T-helper 2 cell treated with Interferon-gamma antibody and Interleukin-4, amounts not matched to agents 5 μg/mL and 100 μg/mL, for 36 hours (primary cell): Measurements from ENCODE around the gene PGD.
A peak's percentile ranks its signal among the peaks of the same experiment; 100 is the strongest.
"Not testable (repeated sequence)": the region's sequence is repeated elsewhere in the genome, so short reads cannot be mapped to it uniquely, and the experiment has no call there.

Experiments used
- DNase-seq: peaks from one replicate; pipeline ENCODE4 v3.0.0; 2021; ENCODE audit warnings: low spot score
- H3K27ac Mint-ChIP-seq: one replicate; pipeline ENCODE4 v1.8.0; 2021; ENCODE audit warnings: mild to moderate bottlenecking, mixed read lengths
- H3K27me3 Mint-ChIP-seq: one replicate; pipeline ENCODE4 v1.8.0; 2021; ENCODE audit warnings: low read depth, mixed read lengths
- H3K36me3 Mint-ChIP-seq: one replicate; pipeline ENCODE4 v1.8.0; 2021; ENCODE audit warnings: low read depth, mixed read lengths
- H3K4me1 Mint-ChIP-seq: one replicate; pipeline ENCODE4 v1.8.0; 2021; ENCODE audit warnings: low read depth, mixed read lengths
- H3K4me3 Mint-ChIP-seq: one replicate; pipeline ENCODE4 v1.8.0; 2022; ENCODE audit warnings: mild to moderate bottlenecking, moderate library complexity, mixed read lengths
- H3K9me3 Mint-ChIP-seq: one replicate; pipeline ENCODE4 v1.8.0; 2021; ENCODE audit warnings: mixed read lengths

Gene PGD

GRCh38 chr1:10398734-10399443 is at the start of gene PGD:
Gene PGD (plus strand): TSS chr1:10399064. CDS start chr1:10399118, 54 bp downstream.
- peak; percentile 100 for DNase-seq
- Mint-ChIP-seq H3K36me3 (peaks cover 22% of the 10 kb centered on the region), H3K4me1 (peaks cover 26% of the 10 kb centered on the region), H3K27me3 (no peaks in the 10 kb centered on the region), H3K27ac (peak within 1 kb of the TSS; percentile 78), H3K9me3 (no peaks in the 10 kb centered on the region), H3K4me3 (peak within 1 kb of the TSS; percentile 92)

GRCh38 chr1:10353282-10353681 is 45.6 kb upstream of the PGD start:
- H3K4me1 Mint-ChIP-seq = no peaks in the 10 kb centered on the region
- H3K4me3 Mint-ChIP-seq = no peak overlapping the region
- H3K27me3 Mint-ChIP-seq = no peaks in the 10 kb centered on the region
- H3K36me3 Mint-ChIP-seq = peaks cover 6% of the 10 kb centered on the region
- no peak overlapping the region for H3K27ac Mint-ChIP-seq
- no peaks in the 10 kb centered on the region for H3K9me3 Mint-ChIP-seq
- DNase-seq = no peak

- no peak overlapping the region for H3K27ac Mint-ChIP-seq
Measured at GRCh38 chr1:10353693-10354092, 45.2 kb upstream of the PGD start.

GRCh38 chr1:10360045-10360444 is 38.8 kb upstream of the PGD start:
- H3K36me3 Mint-ChIP-seq = peaks cover 6% of the 10 kb centered on the region
- H3K4me3 Mint-ChIP-seq = peak overlapping the region; percentile 26
- no peaks in the 10 kb centered on the region for H3K9me3 Mint-ChIP-seq
- DNase-seq = no peak
- H3K4me1 Mint-ChIP-seq = peaks cover 14% of the 10 kb centered on the region
- H3K27me3 Mint-ChIP-seq = no peaks in the 10 kb centered on the region
- peak overlapping the region; percentile 83 for H3K27ac Mint-ChIP-seq

More at GRCh38 chr1:10353693-10354092, 45.2 kb upstream of the PGD start:
- Mint-ChIP-seq H3K4me1 (no peaks in the 10 kb centered on the region), H3K9me3 (no peaks in the 10 kb centered on the region), H3K27me3 (no peaks in the 10 kb centered on the region), H3K4me3 (no peak overlapping the region), H3K36me3 (peaks cover 3% of the 10 kb centered on the region)
- no peak for DNase-seq

GRCh38 chr1:10361515-10361914 is 37.3 kb upstream of the PGD start:
- Mint-ChIP-seq H3K9me3 (no peaks in the 10 kb centered on the region), H3K36me3 (peaks cover 12% of the 10 kb centered on the region), H3K27ac (peak overlapping the region; percentile 46), H3K4me3 (no peak overlapping the region), H3K27me3 (no peaks in the 10 kb centered on the region), H3K4me1 (peaks cover 14% of the 10 kb centered on the region)
- DNase-seq = no peak

- Mint-ChIP-seq H3K4me3 (no peak overlapping the region), H3K9me3 (no peaks in the 10 kb centered on the region), H3K27ac (no peak overlapping the region), H3K36me3 (peaks cover 15% of the 10 kb centered on the region), H3K4me1 (no peaks in the 10 kb centered on the region), H3K27me3 (no peaks in the 10 kb centered on the region)
- no peak for DNase-seq
Measured at GRCh38 chr1:10368194-10368593, 30.7 kb upstream of the PGD start.

- no peak for DNase-seq
- peaks cover 2% of the 10 kb centered on the region for H3K4me1 Mint-ChIP-seq
Measured at GRCh38 chr1:10374442-10374860, 24.4 kb upstream of the PGD start.

GRCh38 chr1:10377365-10378029 is 21.4 kb upstream of the PGD start:
- H3K4me3 Mint-ChIP-seq, H3K4me1 Mint-ChIP-seq, DNase-seq, H3K9me3 Mint-ChIP-seq, H3K27me3 Mint-ChIP-seq, H3K36me3 Mint-ChIP-seq: not testable (repeated sequence)
- peak overlapping the region; percentile 57 for H3K27ac Mint-ChIP-seq

More at GRCh38 chr1:10374442-10374860, 24.4 kb upstream of the PGD start:
- no peaks in the 10 kb centered on the region for H3K9me3 Mint-ChIP-seq
- no peak overlapping the region for H3K27ac Mint-ChIP-seq
- H3K27me3 Mint-ChIP-seq = no peaks in the 10 kb centered on the region
- no peak overlapping the region for H3K4me3 Mint-ChIP-seq
- peaks cover 11% of the 10 kb centered on the region for H3K36me3 Mint-ChIP-seq

GRCh38 chr1:10378081-10378841 is 20.6 kb upstream of the PGD start:
- Mint-ChIP-seq H3K36me3 (peaks cover 5% of the 10 kb centered on the region), H3K27ac (no peak overlapping the region), H3K4me3 (no peak overlapping the region), H3K9me3 (no peaks in the 10 kb centered on the region), H3K4me1 (peaks cover 2% of the 10 kb centered on the region), H3K27me3 (no peaks in the 10 kb centered on the region)
- DNase-seq = no peak

GRCh38 chr1:10379101-10379620 is 19.7 kb upstream of the PGD start:
- H3K4me1 Mint-ChIP-seq = peaks cover 1% of the 10 kb centered on the region
- H3K4me3 Mint-ChIP-seq = no peak overlapping the region
- H3K27ac Mint-ChIP-seq = no peak overlapping the region
- no peaks in the 10 kb centered on the region for H3K27me3 Mint-ChIP-seq
- no peaks in the 10 kb centered on the region for H3K9me3 Mint-ChIP-seq
- H3K36me3 Mint-ChIP-seq = peaks cover 5% of the 10 kb centered on the region
- no peak for DNase-seq

- Mint-ChIP-seq H3K27me3 (no peaks in the 10 kb centered on the region), H3K27ac (no peak overlapping the region), H3K36me3 (peaks cover 3% of the 10 kb centered on the region)
Measured at GRCh38 chr1:10379676-10380075, 19.2 kb upstream of the PGD start.

GRCh38 chr1:10380594-10381275 is 18.1 kb upstream of the PGD start:
- Mint-ChIP-seq H3K9me3 (no peaks in the 10 kb centered on the region), H3K4me3 (no peak overlapping the region), H3K36me3 (peaks cover 2% of the 10 kb centered on the region), H3K27ac (no peak overlapping the region), H3K4me1 (peaks cover 4% of the 10 kb centered on the region), H3K27me3 (no peaks in the 10 kb centered on the region)
- no peak for DNase-seq

More at GRCh38 chr1:10379676-10380075, 19.2 kb upstream of the PGD start:
- Mint-ChIP-seq H3K4me3 (no peak overlapping the region), H3K9me3 (no peaks in the 10 kb centered on the region), H3K4me1 (no peaks in the 10 kb centered on the region)
- DNase-seq = no peak

- no peaks in the 10 kb centered on the region for H3K36me3 Mint-ChIP-seq
- no peaks in the 10 kb centered on the region for H3K9me3 Mint-ChIP-seq
- DNase-seq = no peak
- no peaks in the 10 kb centered on the region for H3K27me3 Mint-ChIP-seq
- peaks cover 7% of the 10 kb centered on the region for H3K4me1 Mint-ChIP-seq
- H3K27ac Mint-ChIP-seq = no peak overlapping the region
- no peak overlapping the region for H3K4me3 Mint-ChIP-seq
Measured at GRCh38 chr1:10383630-10384029, 15.2 kb upstream of the PGD start.
